HepG2 (cell line): ENCODE results near the gene NXT1. TPM values are rescaled to one million over a fixed set of nuclear protein-coding genes. Genes with fewer than 3 reads are reported as not detected.

Experiments used
- ATAC-seq: fragments of 200-7000 bp; cut with Tn5 transposase; 3 replicates; pipeline ENCODE4 v1.9.1; 2020; ENCODE audit warnings: mild to moderate bottlenecking, moderate library complexity
- BruUV-seq: library from RNA; stranded (reverse); fragments of 400-500 nt; replicated peaks from 2 replicates; lab custom pipeline; 2021; lab: Mats Ljungman, UMichigan
- CTCF ChIA-PET: fragments of 300-600 bp; formaldehyde crosslinking; extraction: SDS; loops from one replicate; lab custom pipeline; 2021; ENCODE audit warnings: low total read pairs, inconsistent platforms, low intra/inter-chr PET ratio; lab: Yijun Ruan, JAX
- POLR2A ChIA-PET: fragments of 350-600 bp; sonication (Branson Sonifier 250); formaldehyde crosslinking; loops from one replicate; lab custom pipeline; 2020; ENCODE audit warnings: antibody characterized with exemption, inconsistent platforms; lab: Yijun Ruan, JAX
- DNase-seq: peaks from one replicate; pipeline ENCODE4 v3.0.0-alpha.2; 2015; ENCODE audit warnings: low spot score
- FAIRE-seq: peaks from 3 replicates; lab custom pipeline; 2011; peaks lifted over from hg19 to GRCh38; lab: Jason Lieb, UNC
- H2AFZ ChIP-seq: one replicate; pipeline ENCODE4 v1.6.1; 2011; ENCODE audit warnings: low read length, inconsistent platforms
- H3K27ac ChIP-seq: fragments of 300-600 bp; 3 replicates; pipeline ENCODE4 v1.8.0; 2011; ENCODE audit warnings: mixed run types, mild to moderate bottlenecking, mixed read lengths, low read length, inconsistent platforms; ENCODE audit not compliant: insufficient read depth; ENCODE audit errors: extremely low read length
- H3K27me3 ChIP-seq, 2 experiments: fragments of 200-600 bp in 1 of 2; 2 replicates in 1 of 2; 3 replicates in 1 of 2; pipeline versions ENCODE4 v1.6.0 to v1.8.0; 2011; ENCODE audit warnings: low read length in 2 of 2, mild to moderate bottlenecking in 2 of 2, moderate library complexity in 2 of 2, inconsistent platforms in 1 of 2; ENCODE audit not compliant: insufficient read depth in 2 of 2, control insufficient read depth in 1 of 2
- H3K36me3 ChIP-seq, 2 experiments: fragments of 200-600 bp in 1 of 2; replicated peaks in 1 of 2; 2 replicates in 1 of 2; 3 replicates in 1 of 2; pipeline versions ENCODE4 v1.5.1 to v1.8.0; 2011; ENCODE audit warnings: low read length in 2 of 2, inconsistent platforms in 1 of 2; ENCODE audit not compliant: insufficient read depth in 2 of 2, control insufficient read depth in 1 of 2
- H3K4me1 ChIP-seq: 2 replicates; pipeline ENCODE4 v1.5.1; 2012; ENCODE audit warnings: low read length, inconsistent platforms; ENCODE audit not compliant: insufficient read depth
- H3K4me2 ChIP-seq: 2 replicates; pipeline ENCODE4 v1.6.0; 2011; ENCODE audit warnings: low read depth, low read length, inconsistent platforms
- H3K4me3 ChIP-seq, 3 experiments: fragments of 200-600 bp in 1 of 3; sonication (generic), shearing (Covaris generic) in 1 of 3; replicated peaks in 1 of 3; 2 replicates each; pipeline ENCODE4 v1.5.1; 2011 to 2016; ENCODE audit warnings: low read length in 3 of 3, inconsistent platforms in 2 of 3, low read depth in 2 of 3, mild to moderate bottlenecking in 2 of 3, control low read depth in 1 of 3, mixed read lengths in 1 of 3; ENCODE audit not compliant: insufficient read depth in 1 of 3
- H3K79me2 ChIP-seq: one replicate; pipeline ENCODE4 v1.6.1; 2011; ENCODE audit warnings: low read length, inconsistent platforms; ENCODE audit not compliant: insufficient read depth
- H3K9ac ChIP-seq: 2 replicates; pipeline ENCODE4 v1.6.0; 2011; ENCODE audit warnings: mild to moderate bottlenecking, low read depth, low read length, inconsistent platforms; ENCODE audit not compliant: insufficient read depth
- H3K9me3 ChIP-seq: 2 replicates; pipeline ENCODE4 v1.5.1; 2012; ENCODE audit warnings: mild to moderate bottlenecking, low read length
- H4K20me1 ChIP-seq: 2 replicates; pipeline ENCODE4 v1.6.0; 2011; ENCODE audit warnings: inconsistent platforms, mild to moderate bottlenecking, low read length, moderate library complexity; ENCODE audit not compliant: insufficient read depth
- AFF4 ChIP-seq: sonication (generic); formaldehyde crosslinking; IDR thresholded peaks from 2 replicates; pipeline ENCODE4 v1.4.0; 2020; ENCODE audit warnings: missing genetic modification reagents
- BATF2 ChIP-seq: sonication (generic); formaldehyde crosslinking; IDR thresholded peaks from 2 replicates; pipeline ENCODE4 v1.8.0; 2022; ENCODE audit warnings: mild to moderate bottlenecking, missing genetic modification reagents, moderate library complexity
- DR1 ChIP-seq: sonication (generic); formaldehyde crosslinking; IDR thresholded peaks from 2 replicates; pipeline ENCODE4 v1.8.0; 2021; ENCODE audit warnings: mild to moderate bottlenecking, missing genetic modification reagents, inconsistent platforms
- HNF4G ChIP-seq, 2 experiments: sonication (generic) in 1 of 2; formaldehyde crosslinking in 1 of 2; IDR thresholded peaks; 2 replicates each; pipeline versions ENCODE4 v1.4.0 to v1.6.1; 2011 to 2020; ENCODE audit warnings: borderline replicate concordance in 2 of 2, low read depth in 2 of 2, mild to moderate bottlenecking in 2 of 2, low read length in 1 of 2, missing genetic modification reagents in 1 of 2, moderate library complexity in 1 of 2
- MEF2D ChIP-seq: sonication (generic); formaldehyde crosslinking; IDR thresholded peaks from 2 replicates; pipeline ENCODE4 v1.5.1; 2020; ENCODE audit warnings: mild to moderate bottlenecking, missing genetic modification reagents
- MEIS2 ChIP-seq: sonication (generic); formaldehyde crosslinking; IDR thresholded peaks from 2 replicates; pipeline ENCODE4 v1.9.0; 2021; ENCODE audit warnings: mild to moderate bottlenecking, missing genetic modification reagents
- NCOA5 ChIP-seq: sonication (generic); formaldehyde crosslinking; IDR thresholded peaks from 2 replicates; pipeline ENCODE4 v1.4.0; 2020; ENCODE audit warnings: missing genetic modification reagents
- NFE2L2 ChIP-seq: fragments of 150-350 bp; IDR thresholded peaks from 2 replicates; pipeline ENCODE4 v1.6.1; 2014; ENCODE audit warnings: low read length
- PCBP2 ChIP-seq: fragments of 200-400 bp; formaldehyde crosslinking; optimal IDR thresholded peaks from 2 replicates; pipeline ENCODE3; 2018; ENCODE audit warnings: low read length, low read depth; ENCODE audit not compliant: poor library complexity, severe bottlenecking
- RXRA ChIP-seq: sonication (generic); formaldehyde crosslinking; IDR thresholded peaks from 2 replicates; pipeline ENCODE4 v1.5.1; 2020; ENCODE audit warnings: missing genetic modification reagents
- ZFX ChIP-seq: sonication (generic); formaldehyde crosslinking; IDR thresholded peaks from 2 replicates; pipeline ENCODE4 v1.4.0; 2020; ENCODE audit warnings: mild to moderate bottlenecking, low read depth, missing genetic modification reagents, moderate library complexity
- ZZZ3 ChIP-seq: sonication (generic); formaldehyde crosslinking; IDR thresholded peaks from 2 replicates; pipeline ENCODE4 v1.4.0; 2020; ENCODE audit warnings: missing genetic modification reagents, mild to moderate bottlenecking, borderline replicate concordance
- WGBS: methylation state at CpG from one replicate; pipeline ENCODE4 v1.1.6; 2017; ENCODE audit warnings: low lambda C conversion rate; 5-methylcytosine and 5-hydroxymethylcytosine counted together
- in situ Hi-C: cut with HindIII; loops from 2 replicates; pipeline ENCODE4 v1.10.0; 2017; ENCODE audit warnings: low pct_unique_long_range_greater_than_20kb; ENCODE audit not compliant: extremely low pct_ligation_motif_present
- intact Hi-C: fragments of 100-400 bp; cut with micrococcal nuclease; formaldehyde crosslinking; loops from one replicate; pipeline ENCODE4 v1.10.0; 2022; ENCODE audit not compliant: unreplicated experiment
- polyA plus RNA-seq, 8 experiments: library from polyadenylated mRNA; depleted of rRNA in 3 of 8; stranded (reverse) in 7 of 8; unstranded in 1 of 8; fragments of >200 nt; fragmentation: Illumina TruSeq in 4 of 8; extraction: Trizol in 4 of 8; gene quantifications; 2 replicates each; pipeline versions ENCODE4 v1.2.1 to v1.2.3, GENCODE V29; 2011 to 2016; ENCODE audit warnings: low read depth in 4 of 8, missing spikeins in 1 of 8, mixed read lengths in 1 of 8; ENCODE audit not compliant: insufficient read depth in 1 of 8
- total RNA-seq, 5 experiments: library from RNA; depleted of rRNA; stranded (reverse); fragments of >200 nt; fragmentation: Illumina TruSeq; extraction: Trizol; gene quantifications; 2 replicates each; pipeline ENCODE4 v1.2.3, GENCODE V29; 2016; ENCODE audit warnings: low read depth in 1 of 5

Gene NXT1
- total and polyA plus RNA-seq, 2 of the 13 experiments (the other 11 are each of a cell fraction or from before 2014, with no cell fraction given), result 35.6 to 65.9 TPM

- H3K9ac ChIP-seq, result no peak overlapping the region
- H4K20me1 ChIP-seq, result no peaks in the 10 kb centered on the region
- ATAC-seq (no peak), DNase-seq (no peak), FAIRE-seq (no peak)
- in situ Hi-C loops (no loop called here), intact Hi-C loops (no loop called here)
- no peak overlapping the region for H2AFZ ChIP-seq
- no peaks in the 10 kb centered on the region; a peak in 1 of 5 replicates for H3K27me3 ChIP-seq
- H3K36me3 ChIP-seq, result no peaks in the 10 kb centered on the region
- TF ChIP-seq NFE2L2, result no peak
- TF ChIP-seq MEIS2 (CRISPR knock-in tag), result no peak
- no peak for TF ChIP-seq BATF2 (CRISPR knock-in tag)
- TF ChIP-seq RXRA (CRISPR knock-in tag), result no peak
- no peak for TF ChIP-seq MEF2D (CRISPR knock-in tag)
- TF ChIP-seq NCOA5 (CRISPR knock-in tag), result no peak
- no peak for TF ChIP-seq ZFX (CRISPR knock-in tag)
- POLR2A ChIA-PET, result interaction anchor here (1.0 kb wide), 1 partner anchor 49 kb away, joined by 3 read pairs; the partner anchor contains the start of gene NXT1
- no peaks in the 10 kb centered on the region for H3K4me1 ChIP-seq
- H3K9me3 ChIP-seq, result no peaks in the 10 kb centered on the region
- H3K79me2 ChIP-seq, result no peaks in the 10 kb centered on the region
- no peak overlapping the region for H3K4me3 ChIP-seq
- H3K27ac ChIP-seq, result no peak overlapping the region
- BruUV-seq, result no TSS peak
- no peak overlapping the region for H3K4me2 ChIP-seq
- CTCF ChIA-PET, result no interaction called here
- 55% methylated on average over 12 of the region's 12 CpGs for WGBS
These were observed 49.0 kb upstream of the NXT1 start for GRCh38 chr20:23301436-23302050.

- Histone ChIP-seq H3K4me2 (no peak overlapping the region), H3K4me3 (no peak overlapping the region), H3K4me1 (no peaks in the 10 kb centered on the region), H2AFZ (no peak overlapping the region), H3K27ac (no peak overlapping the region), H3K27me3 (no peaks in the 10 kb centered on the region; a peak in 1 of 5 replicates), H3K9ac (no peak overlapping the region), H3K79me2 (no peaks in the 10 kb centered on the region), H3K36me3 (no peaks in the 10 kb centered on the region), H4K20me1 (no peaks in the 10 kb centered on the region), H3K9me3 (no peaks in the 10 kb centered on the region)
- no peak for FAIRE-seq
- POLR2A ChIA-PET, result no interaction called here
- in situ Hi-C loops, result no loop called here
- no peak for DNase-seq
- no TSS peak for BruUV-seq
- 21% methylated on average over 6 of the region's 6 CpGs for WGBS
- ATAC-seq, result no peak
- intact Hi-C loops, result no loop called here
- CTCF ChIA-PET, result no interaction called here
- no peak for TF ChIP-seq PCBP2
- TF ChIP-seq HNF4G (IDR thresholded peaks at IDR 0.05; ENCODE audit: borderline replicate concordance, low read depth, low read length), result no peak
- TF ChIP-seq HNF4G (CRISPR knock-in tag; IDR thresholded peaks at IDR 0.05; ENCODE audit: borderline replicate concordance, low read depth), result no peak
- no peak for TF ChIP-seq AFF4
- no peak for TF ChIP-seq ZZZ3 (CRISPR knock-in tag)
- TF ChIP-seq DR1 (CRISPR knock-in tag), result no peak
These were observed 48.2 kb upstream of the NXT1 start for GRCh38 chr20:23302386-23302785.
